CD14-positive monocyte (primary cell): Measurements from ENCODE around the gene CSN2. TPM values are rescaled to one million over a fixed set of nuclear protein-coding genes. Genes with fewer than 3 reads are reported as not detected.
"Not testable (repeated sequence)": the region's sequence is repeated elsewhere in the genome, so short reads cannot be mapped to it uniquely, and the experiment has no call there.

Experiments used
- DNase-seq, 3 donors: peaks; one replicate each; pipeline ENCODE4 v3.0.0-alpha.2; 2011 to 2022
- H2AFZ ChIP-seq: 2 replicates; pipeline ENCODE4 v1.6.0; 2012; ENCODE audit warnings: mild to moderate bottlenecking, low read depth, low read length, inconsistent platforms; ENCODE audit not compliant: insufficient read depth, poor library complexity, severe bottlenecking
- H3K27ac ChIP-seq, 2 donors: 1 replicate in 1 of 2; 2 replicates in 1 of 2; pipeline ENCODE4 v1.5.1; 2012 to 2013; ENCODE audit warnings: low read length in 2 of 2, control low read depth in 1 of 2, inconsistent platforms in 1 of 2, low read depth in 1 of 2, mild to moderate bottlenecking in 1 of 2
- H3K27me3 ChIP-seq, 2 donors: one replicate each; pipeline versions ENCODE4 v1.6.0 to v1.6.1; 2011 to 2013; ENCODE audit warnings: low read length in 2 of 2; ENCODE audit not compliant: control insufficient read depth in 2 of 2, insufficient read depth in 2 of 2
- H3K36me3 ChIP-seq, 2 donors: replicated peaks in 1 of 2; 1 replicate in 1 of 2; 2 replicates in 1 of 2; pipeline versions ENCODE4 v1.5.1 to v1.6.1; 2012 to 2013; ENCODE audit warnings: low read length in 2 of 2, control low read depth in 1 of 2, inconsistent platforms in 1 of 2, mild to moderate bottlenecking in 1 of 2; ENCODE audit not compliant: insufficient read depth in 2 of 2, control insufficient read depth in 1 of 2
- H3K4me1 ChIP-seq, 2 donors: 1 replicate in 1 of 2; 2 replicates in 1 of 2; pipeline versions ENCODE4 v1.5.1 to v1.6.1; 2012 to 2013; ENCODE audit warnings: low read length in 2 of 2, control low read depth in 1 of 2, inconsistent platforms in 1 of 2, mild to moderate bottlenecking in 1 of 2, moderate library complexity in 1 of 2; ENCODE audit not compliant: insufficient read depth in 2 of 2, control insufficient read depth in 1 of 2
- H3K4me2 ChIP-seq: replicated peaks from 2 replicates; pipeline ENCODE3; 2012; ENCODE audit warnings: low read length, moderate library complexity, mild to moderate bottlenecking; ENCODE audit not compliant: poor library complexity, severe bottlenecking; ENCODE audit errors: extremely low read depth
- H3K4me3 ChIP-seq, 3 experiments: fragments of 200-600 bp in 1 of 3; sonication (generic) in 1 of 3; replicated peaks in 1 of 3; 1 replicate in 2 of 3; 2 replicates in 1 of 3; pipeline ENCODE4 v1.5.1; 2011 to 2013; ENCODE audit warnings: low read length in 3 of 3, mild to moderate bottlenecking in 3 of 3, control low read depth in 2 of 3, low read depth in 2 of 3, inconsistent platforms in 1 of 3, moderate library complexity in 1 of 3
- H3K79me2 ChIP-seq: 2 replicates; pipeline ENCODE4 v1.6.0; 2012; ENCODE audit warnings: mild to moderate bottlenecking, control low read depth, inconsistent platforms, low read length, moderate library complexity; ENCODE audit not compliant: insufficient read depth
- H3K9ac ChIP-seq: 2 replicates; pipeline ENCODE4 v1.6.0; 2017; ENCODE audit warnings: low read length, mild to moderate bottlenecking; ENCODE audit not compliant: insufficient read depth, poor library complexity, severe bottlenecking
- H3K9me3 ChIP-seq, 2 donors: replicated peaks in 1 of 2; 1 replicate in 1 of 2; 2 replicates in 1 of 2; pipeline versions ENCODE4 v1.5.1 to v1.6.1; 2012 to 2013; ENCODE audit warnings: low read length in 2 of 2, control low read depth in 1 of 2; ENCODE audit not compliant: control insufficient read depth in 1 of 2, insufficient read depth in 1 of 2
- H4K20me1 ChIP-seq: 2 replicates; pipeline ENCODE4 v1.6.0; 2012; ENCODE audit warnings: mild to moderate bottlenecking, low read length, control low read depth, moderate library complexity; ENCODE audit not compliant: insufficient read depth
- H3K27ac Mint-ChIP-seq, 7 donors: one replicate each; pipeline ENCODE4 v1.8.0; 2020; ENCODE audit warnings: mild to moderate bottlenecking in 7 of 7, mixed read lengths in 7 of 7, moderate library complexity in 6 of 7, inconsistent platforms in 2 of 7
- H3K27me3 Mint-ChIP-seq, 3 donors: one replicate each; pipeline ENCODE4 v1.8.0; 2021 to 2022; ENCODE audit warnings: low read depth in 3 of 3, mild to moderate bottlenecking in 3 of 3, mixed read lengths in 3 of 3, moderate library complexity in 3 of 3, inconsistent platforms in 1 of 3
- H3K36me3 Mint-ChIP-seq, 2 donors: one replicate each; pipeline ENCODE4 v1.8.0; 2020; ENCODE audit warnings: mixed read lengths in 2 of 2, inconsistent platforms in 1 of 2, mild to moderate bottlenecking in 1 of 2
- H3K4me1 Mint-ChIP-seq: one replicate; pipeline ENCODE4 v1.8.0; 2020; ENCODE audit warnings: mild to moderate bottlenecking, mixed read lengths
- H3K4me3 Mint-ChIP-seq, 2 donors: one replicate each; pipeline ENCODE4 v1.8.0; 2020; ENCODE audit warnings: mild to moderate bottlenecking in 2 of 2, mixed read lengths in 2 of 2, moderate library complexity in 1 of 2
- H3K9me3 Mint-ChIP-seq, 7 donors: one replicate each; pipeline ENCODE4 v1.8.0; 2020 to 2022; ENCODE audit warnings: mixed read lengths in 7 of 7, mild to moderate bottlenecking in 6 of 7, moderate library complexity in 6 of 7, inconsistent platforms in 2 of 7
- WGBS: methylation state at CpG from one replicate; pipeline ENCODE4 v1.1.5; 2013; ENCODE audit warnings: missing lambda C conversion rate; ENCODE audit not compliant: insufficient coverage; 5-methylcytosine and 5-hydroxymethylcytosine counted together
- intact Hi-C, 2 donors: fragments of 100-400 bp; cut with micrococcal nuclease; formaldehyde crosslinking; loops; one replicate each; pipeline versions ENCODE4 v1.15.0 to v1.15.1; 2023
- polyA plus RNA-seq, 3 donors: library from polyadenylated mRNA; depleted of rRNA in 1 of 3; unstranded in 2 of 3; stranded (reverse) in 1 of 3; fragments of 300-500 nt in 2 of 3; fragments of >200 nt in 1 of 3; fragmentation: Illumina TruSeq in 2 of 3; gene quantifications; 1 replicate in 2 of 3; 2 replicates in 1 of 3; pipeline ENCODE4 v1.2.3, GENCODE V29; 2012 to 2021
- TF ChIP-seq, protein P1 (sequence below): fragments of 200-600 bp; IDR thresholded peaks from one replicate; pipeline ENCODE4 v1.8.0; 2022; ENCODE audit warnings: antibody characterized with exemption, mild to moderate bottlenecking

CSN2 gene
- polyA plus RNA-seq, 3 donors = not detected

DNA sequence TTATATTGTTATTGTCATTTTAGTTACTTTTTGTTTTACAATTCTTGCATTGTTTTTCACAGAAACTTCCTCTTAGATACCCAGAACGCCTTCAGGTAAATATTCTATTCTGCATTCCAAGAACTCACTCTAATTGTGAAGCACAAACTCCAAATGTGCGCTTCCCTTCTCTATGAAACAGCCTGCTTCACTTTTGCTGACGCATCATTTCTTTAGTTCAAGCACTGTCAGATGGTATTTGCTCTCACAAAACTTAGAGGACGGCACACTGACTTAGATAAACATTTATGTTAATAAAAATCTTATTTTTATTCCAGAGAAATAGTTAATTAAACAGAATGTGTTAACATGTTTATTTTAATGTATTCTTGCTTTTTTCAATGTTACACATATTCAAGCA lies 31.4 kb downstream of the CSN2 start:
- Histone ChIP-seq H2AFZ (no peak overlapping the region), H3K4me3 (no peak overlapping the region), H3K4me2 (no peak overlapping the region), H3K27me3 (no peaks in the 10 kb centered on the region), H3K27ac (no peak overlapping the region), H3K4me1 (no peaks in the 10 kb centered on the region), H4K20me1 (no peaks in the 10 kb centered on the region), H3K79me2 (no peaks in the 10 kb centered on the region), H3K9me3 (no peaks in the 10 kb centered on the region), H3K9ac (no peak overlapping the region), H3K36me3 (no peaks in the 10 kb centered on the region)
- TF ChIP-seq, protein P1, sequence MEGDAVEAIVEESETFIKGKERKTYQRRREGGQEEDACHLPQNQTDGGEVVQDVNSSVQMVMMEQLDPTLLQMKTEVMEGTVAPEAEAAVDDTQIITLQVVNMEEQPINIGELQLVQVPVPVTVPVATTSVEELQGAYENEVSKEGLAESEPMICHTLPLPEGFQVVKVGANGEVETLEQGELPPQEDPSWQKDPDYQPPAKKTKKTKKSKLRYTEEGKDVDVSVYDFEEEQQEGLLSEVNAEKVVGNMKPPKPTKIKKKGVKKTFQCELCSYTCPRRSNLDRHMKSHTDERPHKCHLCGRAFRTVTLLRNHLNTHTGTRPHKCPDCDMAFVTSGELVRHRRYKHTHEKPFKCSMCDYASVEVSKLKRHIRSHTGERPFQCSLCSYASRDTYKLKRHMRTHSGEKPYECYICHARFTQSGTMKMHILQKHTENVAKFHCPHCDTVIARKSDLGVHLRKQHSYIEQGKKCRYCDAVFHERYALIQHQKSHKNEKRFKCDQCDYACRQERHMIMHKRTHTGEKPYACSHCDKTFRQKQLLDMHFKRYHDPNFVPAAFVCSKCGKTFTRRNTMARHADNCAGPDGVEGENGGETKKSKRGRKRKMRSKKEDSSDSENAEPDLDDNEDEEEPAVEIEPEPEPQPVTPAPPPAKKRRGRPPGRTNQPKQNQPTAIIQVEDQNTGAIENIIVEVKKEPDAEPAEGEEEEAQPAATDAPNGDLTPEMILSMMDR = no peak
- 100% methylated on average over 1 of the region's 4 CpGs for WGBS
- Mint-ChIP-seq H3K4me1 (no peaks in the 10 kb centered on the region), H3K4me3 (no peak overlapping the region), H3K27ac (no peak overlapping the region), H3K36me3 (no peaks in the 10 kb centered on the region), H3K9me3 (no peaks in the 10 kb centered on the region), H3K27me3 (peaks cover 0 to 2% (median 0%) of the 10 kb centered on the region in 3 donors)
- DNase-seq = no peak
- intact Hi-C loops = no loop called here

DNA sequence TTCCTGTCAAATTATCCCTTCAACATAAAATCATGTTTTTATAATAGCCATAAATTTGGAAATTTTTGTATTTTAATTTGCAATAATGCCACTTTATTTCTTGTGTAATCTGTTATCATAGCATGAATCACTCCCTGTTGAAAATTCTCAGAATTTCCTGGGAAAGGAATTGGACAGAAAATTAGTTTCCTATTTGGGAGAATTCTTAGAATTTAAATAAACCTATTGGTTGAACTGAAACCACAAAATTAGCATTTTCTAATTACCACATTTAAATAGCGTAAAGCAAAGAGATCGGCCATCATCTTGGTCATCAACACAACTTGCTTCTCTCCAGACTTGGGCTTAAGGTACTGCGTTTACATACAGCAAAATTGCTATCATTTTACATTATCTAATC lies 34.8 kb downstream of the CSN2 start, which contains the start of gene CSN1S1:
Gene CSN1S1 (plus strand): TSS at position 301 of the 400 bp plus-strand sequence. CDS start 1,488 bp downstream, outside the sequence.
- no peaks in the 10 kb centered on the region for H3K4me1 ChIP-seq
- H3K36me3 ChIP-seq = no peaks in the 10 kb centered on the region
- TF ChIP-seq, protein P1 = no peak
- 100% methylated on average over 3 of the region's 3 CpGs for WGBS
- H3K4me3 ChIP-seq = no peak within 1 kb of the TSS
- no peak within 1 kb of the TSS for H2AFZ ChIP-seq
- no peak within 1 kb of the TSS for H3K9ac ChIP-seq
- peaks cover 0 to 2% (median 0%) of the 10 kb centered on the region in 3 donors for H3K27me3 Mint-ChIP-seq
- H3K79me2 ChIP-seq = no peaks in the 10 kb centered on the region
- intact Hi-C loops = no loop called here
- H3K9me3 Mint-ChIP-seq = peaks cover 0 to 3% (median 0%) of the 10 kb centered on the region in 7 donors
- H3K4me2 ChIP-seq = no peak within 1 kb of the TSS
- no peaks in the 10 kb centered on the region for H4K20me1 ChIP-seq
- H3K27me3 ChIP-seq = no peaks in the 10 kb centered on the region
- no peak within 1 kb of the TSS for H3K27ac ChIP-seq
- H3K4me1 Mint-ChIP-seq = no peaks in the 10 kb centered on the region
- H3K4me3 Mint-ChIP-seq = no peak within 1 kb of the TSS
- H3K36me3 Mint-ChIP-seq = no peaks in the 10 kb centered on the region
- H3K9me3 ChIP-seq = no peaks in the 10 kb centered on the region
- DNase-seq = no peak
- no peak within 1 kb of the TSS for H3K27ac Mint-ChIP-seq

- H3K27ac Mint-ChIP-seq, H2AFZ ChIP-seq, DNase-seq, H3K4me1 Mint-ChIP-seq, intact Hi-C loops, H3K4me1 ChIP-seq, H3K79me2 ChIP-seq, H4K20me1 ChIP-seq, H3K36me3 ChIP-seq, H3K27me3 ChIP-seq, H3K9me3 Mint-ChIP-seq, H3K4me2 ChIP-seq, H3K9ac ChIP-seq, H3K4me3 Mint-ChIP-seq, H3K27me3 Mint-ChIP-seq, H3K4me3 ChIP-seq, H3K27ac ChIP-seq, H3K36me3 Mint-ChIP-seq, H3K9me3 ChIP-seq: not testable (repeated sequence)
- 96% methylated on average over 31 of the region's 33 CpGs for WGBS
Observed at GRCh38 chr4:69923782-69924410, 41.6 kb downstream of the CSN2 start.
